Measurements from ENCODE around the gene PCDHA9. TPM values are rescaled to one million over a fixed set of nuclear protein-coding genes. Genes with fewer than 3 reads are reported as not detected.
A peak's percentile ranks its signal among the peaks of the same experiment; 100 is the strongest.
"Not testable (repeated sequence)": the region's sequence is repeated elsewhere in the genome, so short reads cannot be mapped to it uniquely, and the experiment has no call there.

Gene PCDHA9
- total and polyA plus RNA-seq, 4 experiments from 2014 or later = not detected

GRCh38 chr5:140828362-140828737 lies 19.8 kb upstream of the PCDHA9 start:
- POLR2A ChIA-PET (ENCODE audit: partially characterized antibody) = no interaction called here
- Mint-ChIP-seq H3K27ac (peak overlapping the region in 1 of 7 donors; percentile 46), H3K4me1 (peaks cover 0 to 1% (median 0%) of the 10 kb centered on the region in 4 donors), H3K4me3 (no peak overlapping the region), H3K36me3 (peaks cover 4 to 8% of the 10 kb centered on the region in 2 donors), H3K9me3 (peaks cover 3 to 61% (median 39%) of the 10 kb centered on the region in 8 donors), H3K27me3 (peaks cover 15 to 16% of the 10 kb centered on the region in 2 donors)
- Histone ChIP-seq H3K4me1 (ENCODE audit: insufficient read depth, low read length) (no peaks in the 10 kb centered on the region), H3K27me3 (ENCODE audit: insufficient read depth, low read length) (peaks cover 3% of the 10 kb centered on the region), H3K9me3 (ENCODE audit: control insufficient read depth in 1 of 2, low read length in 2 of 2) (no peaks in the 10 kb centered on the region), H3K36me3 (ENCODE audit: insufficient read depth, low read length) (no peaks in the 10 kb centered on the region), H3K4me3 (ENCODE audit: low read length in 2 of 2) (no peak overlapping the region), H3K27ac (ENCODE audit: low read depth, low read length) (no peak overlapping the region)
- CTCF ChIA-PET (ENCODE audit: partially characterized antibody) = no interaction called here
- no peak for DNase-seq
- intact Hi-C loops (cut with micrococcal nuclease) = no loop called here

DNA sequence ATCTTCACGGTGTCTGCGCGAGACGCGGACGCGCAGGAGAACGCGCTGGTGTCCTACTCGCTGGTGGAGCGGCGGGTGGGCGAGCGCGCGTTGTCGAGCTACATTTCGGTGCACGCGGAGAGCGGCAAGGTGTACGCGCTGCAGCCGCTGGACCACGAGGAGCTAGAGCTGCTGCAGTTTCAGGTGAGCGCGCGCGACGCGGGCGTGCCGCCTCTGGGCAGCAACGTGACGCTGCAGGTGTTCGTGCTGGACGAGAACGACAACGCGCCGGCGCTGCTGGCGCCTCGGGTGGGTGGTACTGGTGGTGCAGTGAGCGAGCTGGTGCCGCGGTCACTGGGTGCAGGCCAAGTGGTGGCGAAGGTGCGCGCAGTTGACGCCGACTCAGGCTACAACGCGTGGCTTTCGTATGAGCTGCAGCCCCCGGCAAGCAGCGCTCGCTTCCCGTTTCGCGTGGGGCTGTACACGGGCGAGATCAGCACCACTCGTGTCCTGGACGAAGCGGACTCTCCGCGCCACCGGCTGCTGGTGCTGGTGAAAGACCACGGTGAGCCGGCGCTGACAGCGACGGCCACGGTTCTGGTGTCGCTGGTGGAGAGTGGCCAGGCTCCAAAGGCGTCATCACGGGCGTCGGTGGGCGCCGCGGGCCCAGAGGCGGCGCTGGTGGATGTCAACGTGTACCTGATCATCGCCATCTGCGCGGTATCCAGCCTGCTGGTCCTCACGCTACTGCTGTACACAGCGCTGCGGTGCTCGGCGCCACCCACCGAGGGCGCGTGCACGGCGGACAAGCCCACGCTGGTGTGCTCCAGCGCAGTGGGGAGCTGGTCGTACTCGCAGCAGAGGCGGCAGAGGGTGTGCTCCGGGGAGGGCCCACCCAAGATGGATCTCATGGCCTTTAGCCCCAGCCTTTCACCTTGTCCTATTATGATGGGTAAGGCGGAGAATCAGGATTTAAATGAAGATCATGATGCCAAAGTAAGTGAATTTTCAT lies 18.4 kb upstream of the PCDHA9 start:
- CTCF ChIA-PET (ENCODE audit: partially characterized antibody); POLR2A ChIA-PET (ENCODE audit: partially characterized antibody); H3K4me3 Mint-ChIP-seq; H3K4me1 ChIP-seq (ENCODE audit: insufficient read depth, low read length); intact Hi-C loops (cut with micrococcal nuclease); H3K27me3 ChIP-seq (ENCODE audit: insufficient read depth, low read length); H3K36me3 ChIP-seq (ENCODE audit: insufficient read depth, low read length); H3K36me3 Mint-ChIP-seq; H3K27ac ChIP-seq (ENCODE audit: low read depth, low read length); DNase-seq; H3K27ac Mint-ChIP-seq; H3K4me1 Mint-ChIP-seq; H3K4me3 ChIP-seq (ENCODE audit: low read length in 2 of 2); H3K9me3 ChIP-seq (ENCODE audit: control insufficient read depth in 1 of 2, low read length in 2 of 2): not testable (repeated sequence)
- H3K27me3 Mint-ChIP-seq = peaks cover 18 to 21% of the 10 kb centered on the region in 2 donors
- H3K9me3 Mint-ChIP-seq = peaks cover 3 to 66% (median 46%) of the 10 kb centered on the region in 8 donors

DNA sequence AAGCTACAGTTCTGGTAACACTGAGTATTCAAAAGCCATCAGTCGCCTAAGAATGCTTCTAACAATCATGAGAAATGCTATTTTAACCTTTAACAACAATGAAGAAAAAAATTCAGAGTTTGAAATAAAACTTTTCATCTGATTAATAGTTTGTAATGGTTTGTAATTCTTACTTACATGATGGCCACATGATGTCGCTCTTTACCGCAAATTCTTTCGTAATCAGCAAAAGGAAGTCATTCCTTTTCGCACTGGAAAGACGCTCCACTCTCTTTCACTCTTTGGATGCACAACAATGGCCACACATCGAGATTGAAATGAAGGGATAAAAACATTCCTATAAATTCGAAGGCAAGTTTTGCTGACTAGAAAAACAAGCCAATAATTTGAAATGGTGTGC lies 14.2 kb upstream of the PCDHA9 start, which contains the start of gene PCDHA7:
Gene PCDHA7, plus strand, starts transcription at position 277 of the 400 bp plus-strand sequence. Its CDS starts 115 bp downstream, at position 392.
- peaks cover 0 to 46% (median 31%) of the 10 kb centered on the region in 8 donors for H3K9me3 Mint-ChIP-seq
- Histone ChIP-seq H3K27me3 (ENCODE audit: insufficient read depth, low read length) (no peaks in the 10 kb centered on the region), H3K27ac (ENCODE audit: low read depth, low read length) (no peak within 1 kb of the TSS), H3K36me3 (ENCODE audit: insufficient read depth, low read length) (no peaks in the 10 kb centered on the region), H3K4me1 (ENCODE audit: insufficient read depth, low read length) (no peaks in the 10 kb centered on the region), H3K9me3 (ENCODE audit: control insufficient read depth in 1 of 2, low read length in 2 of 2) (no peaks in the 10 kb centered on the region), H3K4me3 (ENCODE audit: low read length in 2 of 2) (no peak within 1 kb of the TSS)
- H3K27me3 Mint-ChIP-seq = peaks cover 9 to 15% of the 10 kb centered on the region in 2 donors
- H3K4me3 Mint-ChIP-seq = peak within 1 kb of the TSS in 1 of 8 donors; percentile 18
- ChIA-PET POLR2A (ENCODE audit: partially characterized antibody) (no interaction called here), CTCF (ENCODE audit: partially characterized antibody) (no interaction called here)
- H3K36me3 Mint-ChIP-seq = peaks cover 3 to 4% of the 10 kb centered on the region in 2 donors
- no peak within 1 kb of the TSS for H3K27ac Mint-ChIP-seq
- DNase-seq = no peak
- intact Hi-C loops (cut with micrococcal nuclease) = no loop called here
- peaks cover 0 to 3% (median 0%) of the 10 kb centered on the region in 4 donors for H3K4me1 Mint-ChIP-seq

DNA sequence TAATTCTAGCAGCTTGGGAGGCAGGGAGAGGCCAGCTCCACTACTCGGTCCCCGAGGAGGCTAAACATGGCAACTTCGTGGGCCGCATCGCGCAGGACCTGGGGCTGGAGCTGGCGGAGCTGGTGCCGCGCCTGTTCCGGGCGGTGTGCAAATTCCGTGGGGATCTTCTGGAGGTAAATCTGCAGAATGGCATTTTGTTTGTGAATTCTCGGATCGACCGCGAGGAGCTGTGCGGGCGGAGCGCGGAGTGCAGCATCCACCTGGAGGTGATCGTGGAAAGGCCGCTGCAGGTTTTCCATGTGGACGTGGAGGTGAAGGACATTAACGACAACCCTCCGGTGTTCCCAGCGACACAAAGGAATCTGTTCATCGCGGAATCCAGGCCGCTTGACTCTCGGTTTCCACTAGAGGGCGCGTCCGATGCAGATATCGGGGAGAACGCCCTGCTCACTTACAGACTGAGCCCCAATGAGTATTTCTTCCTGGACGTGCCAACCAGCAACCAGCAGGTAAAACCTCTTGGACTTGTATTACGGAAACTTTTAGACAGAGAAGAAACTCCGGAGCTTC lies 13.7 kb upstream of the PCDHA9 start:
- DNase-seq; intact Hi-C loops (cut with micrococcal nuclease); H3K27me3 ChIP-seq (ENCODE audit: insufficient read depth, low read length); H3K27ac Mint-ChIP-seq; CTCF ChIA-PET (ENCODE audit: partially characterized antibody); H3K27ac ChIP-seq (ENCODE audit: low read depth, low read length); H3K9me3 ChIP-seq (ENCODE audit: control insufficient read depth in 1 of 2, low read length in 2 of 2); H3K36me3 Mint-ChIP-seq; H3K4me3 Mint-ChIP-seq; POLR2A ChIA-PET (ENCODE audit: partially characterized antibody); H3K4me3 ChIP-seq (ENCODE audit: low read length in 2 of 2); H3K36me3 ChIP-seq (ENCODE audit: insufficient read depth, low read length); H3K4me1 ChIP-seq (ENCODE audit: insufficient read depth, low read length); H3K4me1 Mint-ChIP-seq: not testable (repeated sequence)
- Mint-ChIP-seq H3K9me3 (peaks cover 0 to 45% (median 30%) of the 10 kb centered on the region in 8 donors), H3K27me3 (peaks cover 9 to 15% of the 10 kb centered on the region in 2 donors)

DNA sequence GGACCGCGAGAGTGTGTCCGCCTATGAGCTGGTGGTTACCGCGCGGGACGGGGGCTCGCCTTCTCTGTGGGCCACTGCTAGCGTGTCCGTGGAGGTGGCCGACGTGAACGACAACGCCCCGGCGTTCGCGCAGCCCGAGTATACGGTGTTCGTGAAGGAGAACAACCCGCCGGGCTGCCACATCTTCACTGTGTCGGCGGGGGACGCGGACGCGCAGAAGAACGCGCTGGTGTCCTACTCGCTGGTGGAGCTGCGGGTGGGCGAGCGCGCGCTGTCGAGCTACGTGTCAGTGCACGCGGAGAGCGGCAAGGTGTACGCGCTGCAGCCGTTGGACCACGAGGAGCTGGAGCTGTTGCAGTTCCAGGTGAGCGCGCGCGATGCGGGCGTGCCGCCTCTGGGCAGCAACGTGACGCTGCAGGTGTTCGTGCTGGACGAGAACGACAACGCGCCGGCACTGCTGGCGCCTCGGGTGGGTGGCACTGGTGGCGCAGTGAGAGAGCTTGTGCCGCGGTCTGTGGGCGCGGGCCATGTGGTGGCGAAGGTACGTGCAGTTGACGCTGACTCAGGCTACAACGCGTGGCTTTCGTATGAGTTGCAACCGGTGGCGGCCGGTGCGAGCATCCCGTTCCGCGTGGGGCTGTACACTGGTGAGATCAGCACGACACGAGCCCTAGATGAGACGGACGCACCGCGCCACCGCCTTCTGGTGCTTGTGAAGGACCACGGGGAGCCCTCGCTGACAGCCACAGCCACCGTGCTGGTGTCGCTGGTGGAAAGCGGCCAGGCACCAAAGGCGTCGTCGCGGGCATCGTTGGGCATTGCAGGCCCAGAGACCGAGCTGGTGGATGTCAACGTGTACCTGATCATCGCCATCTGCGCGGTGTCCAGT lies 12.3 kb upstream of the PCDHA9 start:
- Mint-ChIP-seq H3K4me3 (no peak overlapping the region), H3K36me3 (peaks cover 1 to 4% of the 10 kb centered on the region in 2 donors), H3K27ac (no peak overlapping the region), H3K4me1 (peaks cover 0 to 3% (median 0%) of the 10 kb centered on the region in 4 donors), H3K27me3 (peaks cover 15 to 16% of the 10 kb centered on the region in 2 donors), H3K9me3 (peaks cover 0 to 49% (median 35%) of the 10 kb centered on the region in 8 donors)
- no peak for DNase-seq
- CTCF ChIA-PET (ENCODE audit: partially characterized antibody) = no interaction called here
- Histone ChIP-seq H3K27me3 (ENCODE audit: insufficient read depth, low read length) (no peaks in the 10 kb centered on the region), H3K4me3 (ENCODE audit: low read length in 2 of 2) (no peak overlapping the region), H3K9me3 (ENCODE audit: control insufficient read depth in 1 of 2, low read length in 2 of 2) (no peaks in the 10 kb centered on the region), H3K4me1 (ENCODE audit: insufficient read depth, low read length) (no peaks in the 10 kb centered on the region), H3K36me3 (ENCODE audit: insufficient read depth, low read length) (no peaks in the 10 kb centered on the region), H3K27ac (ENCODE audit: low read depth, low read length) (no peak overlapping the region)
- POLR2A ChIA-PET (ENCODE audit: partially characterized antibody) = no interaction called here
- intact Hi-C loops (cut with micrococcal nuclease) = no loop called here

DNA sequence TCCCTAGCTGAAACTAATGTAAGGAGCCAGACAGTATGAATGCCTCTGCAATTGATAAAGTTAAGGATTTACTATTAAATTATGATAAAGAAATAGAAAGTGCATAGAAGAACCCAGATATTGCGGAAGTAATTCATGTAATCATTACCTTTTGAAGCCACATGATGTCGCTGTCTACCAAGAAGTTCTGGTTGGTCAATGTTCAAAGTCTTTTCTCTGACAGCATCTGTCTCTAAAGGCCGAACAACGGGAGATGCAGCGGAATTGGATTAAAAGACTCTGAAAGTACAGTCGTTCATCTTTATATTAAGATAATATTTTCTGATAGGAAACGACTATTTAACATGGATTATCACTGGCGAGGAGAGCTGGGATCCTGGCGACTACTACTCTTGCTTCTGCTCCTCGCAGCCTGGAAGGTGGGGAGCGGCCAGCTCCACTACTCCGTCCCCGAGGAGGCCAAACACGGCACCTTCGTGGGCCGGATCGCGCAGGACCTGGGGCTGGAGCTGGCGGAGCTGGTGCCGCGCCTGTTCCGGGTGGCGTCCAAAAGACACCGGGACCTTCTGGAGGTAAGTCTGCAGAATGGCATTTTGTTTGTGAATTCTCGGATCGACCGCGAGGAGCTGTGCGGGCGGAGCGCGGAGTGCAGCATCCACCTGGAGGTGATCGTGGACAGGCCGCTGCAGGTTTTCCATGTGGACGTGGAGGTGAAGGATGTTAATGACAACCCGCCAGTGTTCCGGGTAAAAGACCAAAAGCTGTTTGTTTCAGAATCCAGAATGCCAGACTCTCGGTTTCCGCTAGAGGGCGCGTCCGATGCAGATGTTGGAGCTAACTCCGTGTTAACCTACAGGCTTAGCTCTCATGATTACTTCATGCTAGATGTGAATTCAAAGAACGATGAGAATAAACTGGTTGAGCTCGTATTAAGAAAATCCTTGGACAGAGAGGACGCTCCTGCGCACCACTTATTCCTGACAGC lies 6.9 kb upstream of the PCDHA9 start, which contains the start of gene PCDHA8:
Gene PCDHA8, plus strand, starts transcription at position 210 of the 985 bp plus-strand sequence. Its CDS starts 135 bp downstream, at position 345.
- peaks cover 0 to 44% (median 19%) of the 10 kb centered on the region in 8 donors for H3K9me3 Mint-ChIP-seq
- peak in 1 of 5 donors; percentile 8 for DNase-seq
- CTCF ChIA-PET (ENCODE audit: partially characterized antibody) = no interaction called here
- Histone ChIP-seq H3K27ac (ENCODE audit: low read depth, low read length) (no peak within 1 kb of the TSS), H3K4me3 (ENCODE audit: low read length in 2 of 2) (no peak within 1 kb of the TSS), H3K9me3 (ENCODE audit: control insufficient read depth in 1 of 2, low read length in 2 of 2) (no peaks in the 10 kb centered on the region), H3K27me3 (ENCODE audit: insufficient read depth, low read length) (no peaks in the 10 kb centered on the region), H3K36me3 (ENCODE audit: insufficient read depth, low read length) (no peaks in the 10 kb centered on the region), H3K4me1 (ENCODE audit: insufficient read depth, low read length) (no peaks in the 10 kb centered on the region)
- no peak within 1 kb of the TSS for H3K27ac Mint-ChIP-seq
- H3K4me3 Mint-ChIP-seq = peak within 1 kb of the TSS in 3 of 8 donors; percentile 6 to 34 (median 17)
- peaks cover 2 to 10% of the 10 kb centered on the region in 2 donors for H3K27me3 Mint-ChIP-seq
- peaks cover 0 to 1% of the 10 kb centered on the region in 2 donors for H3K36me3 Mint-ChIP-seq
- intact Hi-C loops (cut with micrococcal nuclease) = no loop called here
- POLR2A ChIA-PET (ENCODE audit: partially characterized antibody) = no interaction called here
- H3K4me1 Mint-ChIP-seq = no peaks in the 10 kb centered on the region

Measured in CD4-positive, alpha-beta memory T cell (primary cell).